Lower lobe of right lung (tissue), 2 donors: ENCODE measurements around the gene ATP5ME. TPM values are rescaled to one million over a fixed set of nuclear protein-coding genes. Genes with fewer than 3 reads are reported as not detected.
"Not testable (repeated sequence)": the region's sequence is repeated elsewhere in the genome, so short reads cannot be mapped to it uniquely, and the experiment has no call there.

Source experiments
- ATAC-seq, 2 donors: fragments of 200-7000 bp; cut with Tn5 transposase; one replicate each; pipeline ENCODE4 v1.9.1; 2020 to 2022; ENCODE audit warnings: mild to moderate bottlenecking in 2 of 2, moderate library complexity in 2 of 2
- DNase-seq: peaks from one replicate; pipeline ENCODE4 v3.0.0-alpha.2; 2020
- H3K27ac ChIP-seq: fragments of 200-600 bp; one replicate; pipeline ENCODE4 v1.8.0; 2022
- H3K27me3 ChIP-seq: fragments of 200-600 bp; one replicate; pipeline ENCODE4 v1.8.0; 2022; ENCODE audit warnings: low read depth
- H3K36me3 ChIP-seq: fragments of 200-600 bp; one replicate; pipeline ENCODE4 v1.8.0; 2022; ENCODE audit warnings: mild to moderate bottlenecking
- H3K4me1 ChIP-seq: fragments of 200-600 bp; one replicate; pipeline ENCODE4 v1.8.0; 2022
- H3K4me3 ChIP-seq: fragments of 200-600 bp; one replicate; pipeline ENCODE4 v1.8.0; 2022; ENCODE audit warnings: mild to moderate bottlenecking
- H3K9me3 ChIP-seq: fragments of 200-600 bp; one replicate; pipeline ENCODE4 v1.8.0; 2022
- intact Hi-C: fragments of 100-400 bp; cut with DNase I; formaldehyde crosslinking; loops from one replicate; pipeline ENCODE4 v1.11.0; 2022
- total RNA-seq: library from RNA; stranded (reverse); fragmentation: NEBNext Ultra II Directional; extraction: Animal tissue kit (Norgen Biotek cat#: 25700); gene quantifications from one replicate; pipeline ENCODE4 v1.2.1, GENCODE V29; 2021
- TF ChIP-seq, protein P1 (sequence below): fragments of 200-600 bp; IDR thresholded peaks from one replicate; pipeline ENCODE4 v1.8.0; 2022; ENCODE audit warnings: antibody characterized with exemption, mild to moderate bottlenecking
- donor health status: DM: no; HTN: yes; CAD: no; lungs with severe emphysema.

The ATP5ME gene
- total RNA-seq, 1 donor from 2014 or later = 173 TPM

- peak overlapping the region; percentile 98 for H3K27ac ChIP-seq
- DNase-seq = peak; percentile 47
- intact Hi-C loops = no loop called here
- no peaks in the 10 kb centered on the region for H3K9me3 ChIP-seq
- peak; percentile 20 to 34 for ATAC-seq
- peak overlapping the region; percentile 92 for H3K4me3 ChIP-seq
- peaks cover 26% of the 10 kb centered on the region for H3K36me3 ChIP-seq
- H3K27me3 ChIP-seq = no peaks in the 10 kb centered on the region
- TF ChIP-seq, protein P1, sequence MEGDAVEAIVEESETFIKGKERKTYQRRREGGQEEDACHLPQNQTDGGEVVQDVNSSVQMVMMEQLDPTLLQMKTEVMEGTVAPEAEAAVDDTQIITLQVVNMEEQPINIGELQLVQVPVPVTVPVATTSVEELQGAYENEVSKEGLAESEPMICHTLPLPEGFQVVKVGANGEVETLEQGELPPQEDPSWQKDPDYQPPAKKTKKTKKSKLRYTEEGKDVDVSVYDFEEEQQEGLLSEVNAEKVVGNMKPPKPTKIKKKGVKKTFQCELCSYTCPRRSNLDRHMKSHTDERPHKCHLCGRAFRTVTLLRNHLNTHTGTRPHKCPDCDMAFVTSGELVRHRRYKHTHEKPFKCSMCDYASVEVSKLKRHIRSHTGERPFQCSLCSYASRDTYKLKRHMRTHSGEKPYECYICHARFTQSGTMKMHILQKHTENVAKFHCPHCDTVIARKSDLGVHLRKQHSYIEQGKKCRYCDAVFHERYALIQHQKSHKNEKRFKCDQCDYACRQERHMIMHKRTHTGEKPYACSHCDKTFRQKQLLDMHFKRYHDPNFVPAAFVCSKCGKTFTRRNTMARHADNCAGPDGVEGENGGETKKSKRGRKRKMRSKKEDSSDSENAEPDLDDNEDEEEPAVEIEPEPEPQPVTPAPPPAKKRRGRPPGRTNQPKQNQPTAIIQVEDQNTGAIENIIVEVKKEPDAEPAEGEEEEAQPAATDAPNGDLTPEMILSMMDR = no peak
- peaks cover 31% of the 10 kb centered on the region for H3K4me1 ChIP-seq
Observed at GRCh38 chr4:675036-675882, 1.2 kb upstream of the ATP5ME start.

DNA sequence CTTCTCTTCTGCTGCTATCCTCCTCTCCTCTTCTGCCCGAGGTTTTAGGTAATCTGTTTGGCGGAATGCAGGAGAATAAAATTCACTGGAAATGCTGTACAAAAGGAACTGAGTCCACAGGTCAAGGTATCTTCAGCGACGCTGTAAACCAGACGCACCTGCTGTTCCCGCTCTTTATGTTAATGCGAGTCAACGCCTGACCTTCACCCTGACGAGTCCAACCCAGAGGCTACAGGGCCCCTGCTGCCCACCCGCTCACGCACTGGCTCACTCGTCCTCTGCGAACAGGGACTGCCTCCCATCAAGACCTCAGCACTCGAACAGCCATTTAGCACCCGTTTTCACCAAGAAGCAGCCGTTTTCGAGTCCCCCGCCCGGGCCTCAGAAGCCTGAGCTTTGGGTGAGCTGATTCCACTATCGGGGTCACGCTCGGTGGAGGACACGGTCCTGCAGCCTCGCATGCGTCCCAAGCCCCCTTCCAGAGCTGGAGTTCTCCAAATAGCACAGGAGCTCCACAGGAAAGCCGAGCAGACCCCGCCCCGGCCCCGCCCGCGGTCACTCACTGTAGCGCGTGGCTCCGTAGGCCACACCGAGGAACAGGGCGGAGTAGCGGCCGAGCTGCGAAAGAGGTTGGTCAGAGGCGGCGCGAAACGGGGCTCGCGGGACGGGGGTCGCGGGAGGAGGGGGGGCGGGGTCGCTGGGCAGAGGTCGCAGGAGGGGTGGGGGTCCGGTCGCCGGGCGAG is 556 bp downstream of the ATP5ME start:
- Histone ChIP-seq H3K36me3 (peaks cover 27% of the 10 kb centered on the region), H3K27ac (peak overlapping the region; percentile 98), H3K4me1 (peaks cover 28% of the 10 kb centered on the region), H3K27me3 (no peaks in the 10 kb centered on the region), H3K4me3 (peak overlapping the region; percentile 92), H3K9me3 (no peaks in the 10 kb centered on the region)
- TF ChIP-seq, protein P1 = no peak
- peak; percentile 12 to 40 for ATAC-seq
- DNase-seq = peak; percentile 81
- intact Hi-C loops = no loop called here

DNA sequence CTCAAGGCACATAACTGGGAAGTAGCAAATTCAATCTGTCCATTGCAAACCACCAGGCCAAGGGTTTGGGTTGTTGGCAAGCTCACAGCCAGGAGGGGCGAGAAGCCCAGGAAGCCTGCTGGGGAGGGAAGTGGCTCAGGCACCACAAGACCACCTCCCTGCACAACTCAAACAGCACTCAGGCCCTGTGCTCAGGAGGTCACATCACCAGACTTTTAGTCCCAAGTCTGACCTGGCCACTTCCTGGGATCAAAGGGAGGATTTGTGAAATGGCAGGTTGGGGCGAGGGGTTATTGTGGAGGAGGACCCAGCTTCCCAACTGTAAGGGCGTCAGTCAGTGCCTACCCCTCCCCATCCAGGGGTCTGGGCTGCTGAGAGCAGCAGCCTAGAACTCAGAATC is 2.3 kb downstream of the ATP5ME start:
- TF ChIP-seq, protein P1 = no peak
- H3K4me3 ChIP-seq = no peak overlapping the region
- ATAC-seq = no peak
- peaks cover 28% of the 10 kb centered on the region for H3K4me1 ChIP-seq
- H3K9me3 ChIP-seq = no peaks in the 10 kb centered on the region
- H3K27ac ChIP-seq = no peak overlapping the region
- H3K36me3 ChIP-seq = peaks cover 27% of the 10 kb centered on the region
- intact Hi-C loops = no loop called here
- H3K27me3 ChIP-seq = no peaks in the 10 kb centered on the region
- DNase-seq = no peak

DNA sequence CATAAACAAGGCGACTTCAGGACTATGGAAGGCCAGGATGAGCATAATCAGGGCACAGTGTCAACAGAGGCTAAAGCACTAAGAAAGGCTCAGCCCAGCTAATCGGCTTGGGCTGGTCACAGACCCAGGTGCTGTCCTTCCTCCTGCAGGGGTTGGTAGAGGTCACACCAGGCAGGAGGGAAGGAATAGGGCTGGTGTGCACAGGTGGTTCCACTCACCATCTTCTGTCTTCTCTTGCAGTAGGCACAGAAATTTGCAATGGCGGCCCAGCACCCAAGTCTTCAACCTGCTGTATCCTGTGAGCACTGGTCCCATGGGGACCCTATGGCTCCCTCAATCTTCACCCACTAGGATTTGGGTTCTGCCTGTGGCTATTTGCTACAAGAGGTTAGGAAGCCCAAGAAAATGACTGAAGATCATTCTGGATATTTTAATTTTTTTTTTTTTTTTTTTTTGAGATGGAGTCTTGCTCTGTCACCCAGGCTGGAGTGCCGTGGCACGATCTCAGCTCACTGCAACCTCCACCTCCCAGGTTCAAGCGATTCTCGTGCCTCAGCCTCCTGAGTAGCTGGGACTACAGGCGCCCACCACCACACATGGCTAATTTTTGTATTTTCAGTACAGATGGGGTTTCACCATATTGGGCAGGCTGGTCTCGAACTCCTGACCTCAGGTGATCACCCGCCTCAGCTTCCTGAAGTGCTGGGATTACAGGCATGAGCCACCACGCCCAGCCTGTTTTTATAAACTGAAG is 4.1 kb downstream of the ATP5ME start:
- H3K9me3 ChIP-seq, H3K27me3 ChIP-seq, intact Hi-C loops, H3K4me3 ChIP-seq, DNase-seq, ATAC-seq, H3K27ac ChIP-seq: not testable (repeated sequence)
- Histone ChIP-seq H3K36me3 (peaks cover 27% of the 10 kb centered on the region), H3K4me1 (peaks cover 13% of the 10 kb centered on the region)

DNA sequence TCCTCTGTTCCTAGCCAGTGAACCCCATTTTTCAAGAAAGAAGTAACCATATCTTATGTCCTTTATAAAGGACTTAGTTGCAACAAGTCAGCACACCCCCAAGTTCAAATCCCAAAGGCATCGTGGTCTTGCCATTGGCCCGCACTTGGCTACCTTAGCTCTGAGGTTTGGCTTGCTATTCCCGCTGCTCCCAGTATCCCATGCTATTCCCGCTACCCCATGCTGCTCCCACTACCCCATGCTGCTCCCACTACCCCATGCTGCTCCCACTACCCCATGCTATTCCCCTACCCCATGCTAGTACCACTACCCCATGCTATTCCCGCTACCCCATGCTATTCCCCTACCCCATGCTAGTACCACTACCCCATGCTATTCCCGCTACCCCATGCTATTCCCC is 5.9 kb downstream of the ATP5ME start:
- DNase-seq, ATAC-seq, H3K9me3 ChIP-seq, H3K27me3 ChIP-seq, intact Hi-C loops, H3K4me3 ChIP-seq, H3K27ac ChIP-seq: not testable (repeated sequence)
- Histone ChIP-seq H3K36me3 (peaks cover 27% of the 10 kb centered on the region), H3K4me1 (peaks cover 20% of the 10 kb centered on the region)

- peak; percentile 32 for DNase-seq
- no peaks in the 10 kb centered on the region for H3K9me3 ChIP-seq
- H3K4me1 ChIP-seq = peaks cover 17% of the 10 kb centered on the region
- intact Hi-C loops = no loop called here
- no peak for ATAC-seq
- peaks cover 23% of the 10 kb centered on the region for H3K36me3 ChIP-seq
- no peaks in the 10 kb centered on the region for H3K27me3 ChIP-seq
- TF ChIP-seq, protein P1 = no peak
- H3K4me3 ChIP-seq = no peak overlapping the region
- no peak overlapping the region for H3K27ac ChIP-seq
Observed at GRCh38 chr4:667545-667925, 6.5 kb downstream of the ATP5ME start.
